Panc1 (cell line): ENCODE measurements around the gene SSH2.

ENCODE experiments used
- CTCF ChIP-seq: fragments of 450-650 bp; IDR thresholded peaks from 2 replicates; pipeline ENCODE4 v1.5.1; 2017; ENCODE audit warnings: mild to moderate bottlenecking
- POLR2AphosphoS5 ChIP-seq: IDR thresholded peaks from 2 replicates; pipeline ENCODE4 v1.6.1; 2012; ENCODE audit warnings: mild to moderate bottlenecking, low read depth, low read length, moderate library complexity
- SIN3A ChIP-seq: IDR thresholded peaks from 2 replicates; pipeline ENCODE4 v1.6.1; 2012; ENCODE audit warnings: low read depth, mild to moderate bottlenecking, low read length, moderate library complexity, borderline replicate concordance; ENCODE audit not compliant: insufficient read depth
- TCF7L2 ChIP-seq: IDR thresholded peaks from 2 replicates; pipeline ENCODE4 v1.6.1; 2011; ENCODE audit warnings: mild to moderate bottlenecking, low read depth, low read length, inconsistent platforms

GRCh38 chr17:29669266-29669665 is 260.8 kb downstream of the SSH2 start:
- TF ChIP-seq CTCF, result no peak
- TF ChIP-seq POLR2AphosphoS5, result no peak
- no peak for TF ChIP-seq SIN3A
- no peak for TF ChIP-seq TCF7L2
